GM12878 (cell line): ENCODE data around the gene IGLL5. TPM values are rescaled to one million over a fixed set of nuclear protein-coding genes. Genes with fewer than 3 reads are reported as not detected.

ENCODE experiments used
- ATAC-seq: fragments of 200-7000 bp; cut with Tn5 transposase; 3 replicates; pipeline ENCODE4 v1.9.1; 2020; ENCODE audit warnings: mild to moderate bottlenecking, moderate library complexity
- BruUV-seq: library from RNA; stranded (reverse); fragments of 400-500 nt; replicated peaks from 2 replicates; lab custom pipeline; 2021; lab: Mats Ljungman, UMichigan
- CTCF ChIA-PET: fragments of 300-600 bp; sonication (Branson Sonifier 250); formaldehyde crosslinking; extraction: SDS; loops from one replicate; lab custom pipeline; 2021; ENCODE audit warnings: inconsistent platforms; lab: Yijun Ruan, JAX
- POLR2A ChIA-PET: fragments of 350-600 bp; formaldehyde crosslinking; extraction: SDS; loops from one replicate; lab custom pipeline; 2021; ENCODE audit warnings: inconsistent platforms; lab: Charles Lee
- RAD21 ChIA-PET: fragments of 300-600 bp; sonication (Branson Sonifier 250); formaldehyde crosslinking; loops from one replicate; lab custom pipeline; 2023; ENCODE audit warnings: antibody characterized with exemption; ENCODE audit not compliant: unreplicated experiment; lab: Charles Lee
- SMC1A ChIA-PET: fragments of 300-600 bp; sonication (Branson Sonifier 250); formaldehyde crosslinking; loops from one replicate; lab custom pipeline; 2023; ENCODE audit not compliant: unreplicated experiment, uncharacterized antibody; lab: Charles Lee
- DNase-seq: peaks from one replicate; pipeline ENCODE4 v3.0.0-alpha.2; 2011; ENCODE audit warnings: low read depth, low spot score
- FAIRE-seq: peaks from 3 replicates; lab custom pipeline; 2011; peaks lifted over from hg19 to GRCh38; lab: Jason Lieb, UNC
- H2AFZ ChIP-seq: 2 replicates; pipeline ENCODE4 v1.6.0; 2011; ENCODE audit warnings: low read depth, low read length, control low read depth; ENCODE audit not compliant: control insufficient read depth
- H3K27ac ChIP-seq: 2 replicates; pipeline ENCODE4 v1.5.1; 2011; ENCODE audit warnings: control low read depth; ENCODE audit not compliant: control insufficient read depth, insufficient read depth
- H3K27me3 ChIP-seq, 2 experiments: replicated peaks in 1 of 2; 2 replicates each; pipeline versions ENCODE4 v1.6.0 to v1.6.1; 2011; ENCODE audit warnings: low read length in 1 of 2; ENCODE audit not compliant: control insufficient read depth in 2 of 2, insufficient read depth in 2 of 2
- H3K36me3 ChIP-seq, 2 experiments: 2 replicates each; pipeline ENCODE4 v1.5.1; 2011; ENCODE audit warnings: low read length in 1 of 2; ENCODE audit not compliant: control insufficient read depth in 2 of 2, insufficient read depth in 2 of 2
- H3K4me1 ChIP-seq: 2 replicates; pipeline ENCODE4 v1.6.1; 2011; ENCODE audit warnings: mild to moderate bottlenecking, low read length, moderate library complexity, mixed read lengths; ENCODE audit not compliant: control insufficient read depth, insufficient read depth
- H3K4me2 ChIP-seq: 2 replicates; pipeline ENCODE4 v1.6.0; 2011; ENCODE audit warnings: control low read depth; ENCODE audit not compliant: control insufficient read depth, insufficient read depth
- H3K4me3 ChIP-seq: fragments of 200-600 bp; sonication (generic); 2 replicates; pipeline ENCODE4 v1.5.1; 2016
- H3K79me2 ChIP-seq: 2 replicates; pipeline ENCODE4 v1.6.0; 2011; ENCODE audit warnings: low read length; ENCODE audit not compliant: control insufficient read depth, insufficient read depth
- H3K9ac ChIP-seq: 2 replicates; pipeline ENCODE4 v1.8.0; 2011; ENCODE audit warnings: low read length, control low read depth, mixed read lengths; ENCODE audit not compliant: control insufficient read depth, insufficient read depth
- H3K9me3 ChIP-seq: replicated peaks from 3 replicates; pipeline ENCODE4 v1.5.1; 2011; ENCODE audit warnings: mild to moderate bottlenecking, low read length; ENCODE audit not compliant: control insufficient read depth, insufficient read depth
- H4K20me1 ChIP-seq: 2 replicates; pipeline ENCODE4 v1.6.0; 2011; ENCODE audit not compliant: control insufficient read depth, insufficient read depth
- EED ChIP-seq: sonication (generic); IDR thresholded peaks from 2 replicates; pipeline ENCODE4 v1.6.1; 2016; ENCODE audit warnings: antibody characterized with exemption, low read depth
- HDAC2 ChIP-seq: fragments of 200-600 bp; sonication (generic); IDR thresholded peaks from 2 replicates; pipeline ENCODE4 v1.6.1; 2017
- IKZF2 ChIP-seq, 2 experiments: fragments of 450-650 bp; IDR thresholded peaks; 2 replicates each; pipeline ENCODE4 v1.6.1; 2017; ENCODE audit warnings: mild to moderate bottlenecking in 2 of 2, moderate library complexity in 2 of 2
- IRF4 ChIP-seq: IDR thresholded peaks from 2 replicates; pipeline ENCODE4 v1.6.1; 2011; ENCODE audit warnings: low read depth, low read length
- MEF2B ChIP-seq: fragments of 450-650 bp; IDR thresholded peaks from 2 replicates; pipeline ENCODE4 v1.6.1; 2018; ENCODE audit warnings: mild to moderate bottlenecking, moderate library complexity; ENCODE audit not compliant: partially characterized antibody, poor library complexity, severe bottlenecking
- POLR2AphosphoS2 ChIP-seq: IDR thresholded peaks from 2 replicates; pipeline ENCODE4 v1.6.1; 2011; ENCODE audit warnings: low read depth, mild to moderate bottlenecking, low read length, improper control_type of control experiment, moderate library complexity
- SPI1 ChIP-seq: IDR thresholded peaks from 2 replicates; pipeline ENCODE4 v1.6.1; 2011; ENCODE audit warnings: low read depth, mild to moderate bottlenecking, low read length, moderate library complexity, borderline replicate concordance; ENCODE audit not compliant: insufficient read depth
- TCF12 ChIP-seq: IDR thresholded peaks from 2 replicates; pipeline ENCODE4 v1.6.1; 2011; ENCODE audit warnings: low read depth, mild to moderate bottlenecking, low read length
- TCF3 ChIP-seq: IDR thresholded peaks from 2 replicates; pipeline ENCODE4 v1.6.1; 2012; ENCODE audit warnings: low read depth, mild to moderate bottlenecking, low read length, borderline replicate concordance; ENCODE audit not compliant: insufficient read depth
- ZNF687 ChIP-seq: fragments of 450-650 bp; IDR thresholded peaks from 2 replicates; pipeline ENCODE4 v1.6.1; 2017; ENCODE audit warnings: mild to moderate bottlenecking, moderate library complexity
- WGBS: methylation state at CpG from one replicate; pipeline ENCODE4 v1.1.6; 2016; ENCODE audit warnings: low lambda C conversion rate; ENCODE audit not compliant: insufficient replicate concordance, insufficient coverage; ENCODE audit errors: missing lambda C conversion rate; 5-methylcytosine and 5-hydroxymethylcytosine counted together
- in situ Hi-C: fragments of 300-500 bp; cut with MboI; formaldehyde crosslinking; loops from 9 replicates; pipeline ENCODE4 v1.14.3; 2018; ENCODE audit warnings: mixed read lengths
- intact Hi-C: fragments of 100-400 bp; cut with micrococcal nuclease; formaldehyde crosslinking; loops from one replicate; pipeline ENCODE4 v1.14.2; 2022; ENCODE audit not compliant: unreplicated experiment
- polyA plus RNA-seq, 11 experiments: library from polyadenylated mRNA; depleted of rRNA in 4 of 11; unstranded in 6 of 11; stranded (reverse) in 5 of 11; fragments of >200 nt; fragmentation: Nextera tagmentation in 4 of 11; fragmentation: Illumina TruSeq in 1 of 11; extraction: Ambion mirVana in 4 of 11; extraction: Trizol in 1 of 11; gene quantifications; 1 replicate in 1 of 11; 2 replicates in 10 of 11; pipeline versions ENCODE4 v1.2.1 to v1.2.3, GENCODE V29; 2011 to 2016; ENCODE audit warnings: inconsistent platforms in 2 of 11, missing spikeins in 2 of 11, low read depth in 1 of 11
- total RNA-seq, 4 experiments: library from RNA; depleted of rRNA in 3 of 4; stranded (reverse); fragments of >200 nt in 3 of 4; fragmentation: Illumina TruSeq in 1 of 4; extraction: Trizol in 1 of 4; gene quantifications; 2 replicates each; pipeline versions ENCODE4 v1.2.1 to v1.2.3, GENCODE V29; 2013 to 2021

Gene IGLL5
- total and polyA plus RNA-seq, 10 of the 15 experiments (the other 5 are each of a cell fraction or from before 2014, with no cell fraction given): not detected

DNA sequence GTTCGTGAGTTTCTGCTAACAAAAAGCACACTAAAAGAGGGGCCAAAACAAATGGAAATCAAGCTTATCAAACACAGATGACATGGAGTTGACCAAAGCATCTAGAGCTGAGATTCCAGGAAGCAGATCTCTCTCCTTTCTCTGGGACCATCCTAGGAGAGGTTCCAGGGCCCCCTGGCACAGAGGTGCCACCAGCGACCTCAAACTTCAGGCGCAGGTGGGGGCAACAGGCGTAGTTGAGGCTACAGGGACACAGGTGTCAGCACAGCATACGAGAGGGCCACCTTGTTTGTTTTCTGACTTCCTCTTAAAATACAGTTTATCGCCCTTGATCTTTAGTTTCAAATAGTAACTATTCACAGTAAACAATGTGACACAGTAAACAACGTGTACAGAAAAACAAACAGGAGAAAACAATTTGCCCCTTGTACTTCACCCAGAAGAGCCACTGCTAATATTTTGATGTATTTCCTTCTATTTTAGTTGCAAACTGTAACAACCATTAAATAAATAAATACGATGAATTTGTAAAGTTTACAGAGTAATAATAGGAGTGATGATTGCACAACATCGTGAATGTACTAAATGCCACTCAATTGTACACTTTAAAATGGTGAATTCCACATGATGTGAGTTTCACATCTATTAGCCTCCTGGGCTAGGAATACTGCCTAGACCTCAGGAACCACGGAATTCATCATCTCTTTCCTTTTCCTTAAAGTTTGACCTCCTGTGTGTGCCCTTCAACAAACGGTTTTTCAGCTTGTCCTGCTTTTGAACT, 52.2 kb downstream of the IGLL5 start:
- RAD21 ChIA-PET: interaction anchor here (0.9 to 16.2 kb wide), 7 partner anchors 8 to 90 kb away, joined by 3 to 255 read pairs (median 27); no protein-coding TSS in a partner anchor

More for the DNA sequence above, 52.2 kb downstream of the IGLL5 start:
- no peak for DNase-seq
- H3K4me1 ChIP-seq: peaks cover 91% of the 10 kb centered on the region
- in situ Hi-C loops: loop anchor here (5.0 kb wide), 3 partner anchors 37 to 597 kb away; no protein-coding TSS in a partner anchor
- ATAC-seq: no peak
- TF ChIP-seq POLR2AphosphoS2: no peak
- TF ChIP-seq TCF12: 0 out of 2 replicates have a peak, but pooled peaks have one; percentile 32
- TF ChIP-seq IKZF2 (IDR thresholded peaks at IDR 0.05): 0 out of 4 replicates have a peak, but pooled peaks of 1 of the 2 experiments have one; percentile 10
- no peak for TF ChIP-seq IRF4
- TF ChIP-seq SPI1: peak; percentile 61
- peak; percentile 53 for TF ChIP-seq MEF2B
- peak; percentile 54; the same call in 1 of the 2 replicates for TF ChIP-seq TCF3
- TF ChIP-seq HDAC2: no peak
- TF ChIP-seq ZNF687: 0 out of 2 replicates have a peak, but pooled peaks have one; percentile 23
- 0 out of 2 replicates have a peak, but pooled peaks have one; percentile 13 for TF ChIP-seq EED
- TF ChIP-seq, all 136 proteins: peak for 7
- H3K4me3 ChIP-seq: no peak overlapping the region
- POLR2A ChIA-PET: interaction anchor here (0.8 to 3.9 kb wide), 3 partner anchors 11 to 84 kb away, joined by 4 to 24 read pairs (median 5); no protein-coding TSS in a partner anchor
- H3K4me2 ChIP-seq: peak overlapping the region; percentile 36
- H3K9me3 ChIP-seq: no peaks in the 10 kb centered on the region; the same call in 2 of the 3 replicates
- peak overlapping the region; percentile 52 for H3K9ac ChIP-seq
- SMC1A ChIA-PET: interaction anchor here (1.2 to 15.9 kb wide), 8 partner anchors 11 to 152 kb away, joined by 4 to 154 read pairs (median 22); no protein-coding TSS in a partner anchor
- H3K79me2 ChIP-seq: peaks cover 19% of the 10 kb centered on the region
- WGBS: 70% methylated on average over 11 of the region's 11 CpGs
- H3K27ac ChIP-seq: peak overlapping the region; percentile 92
- no peaks in the 10 kb centered on the region for H3K27me3 ChIP-seq
- H2AFZ ChIP-seq: no peak overlapping the region; the same call in 1 of the 2 replicates
- FAIRE-seq: peak; percentile 47
- intact Hi-C loops: loop anchor here (5.0 kb wide), 1 partner anchor 827 kb away; no protein-coding TSS in a partner anchor
- H3K36me3 ChIP-seq: no peaks in the 10 kb centered on the region; a peak in 1 of 4 replicates
- no TSS peak for BruUV-seq
- H4K20me1 ChIP-seq: no peaks in the 10 kb centered on the region
- CTCF ChIA-PET: interaction anchor here (0.9 to 21.7 kb wide), 5 partner anchors 17 to 744 kb away, joined by 3 to 551 read pairs (median 38); no protein-coding TSS in a partner anchor
